Measurements from ENCODE around the gene SLC6A19.

DNA sequence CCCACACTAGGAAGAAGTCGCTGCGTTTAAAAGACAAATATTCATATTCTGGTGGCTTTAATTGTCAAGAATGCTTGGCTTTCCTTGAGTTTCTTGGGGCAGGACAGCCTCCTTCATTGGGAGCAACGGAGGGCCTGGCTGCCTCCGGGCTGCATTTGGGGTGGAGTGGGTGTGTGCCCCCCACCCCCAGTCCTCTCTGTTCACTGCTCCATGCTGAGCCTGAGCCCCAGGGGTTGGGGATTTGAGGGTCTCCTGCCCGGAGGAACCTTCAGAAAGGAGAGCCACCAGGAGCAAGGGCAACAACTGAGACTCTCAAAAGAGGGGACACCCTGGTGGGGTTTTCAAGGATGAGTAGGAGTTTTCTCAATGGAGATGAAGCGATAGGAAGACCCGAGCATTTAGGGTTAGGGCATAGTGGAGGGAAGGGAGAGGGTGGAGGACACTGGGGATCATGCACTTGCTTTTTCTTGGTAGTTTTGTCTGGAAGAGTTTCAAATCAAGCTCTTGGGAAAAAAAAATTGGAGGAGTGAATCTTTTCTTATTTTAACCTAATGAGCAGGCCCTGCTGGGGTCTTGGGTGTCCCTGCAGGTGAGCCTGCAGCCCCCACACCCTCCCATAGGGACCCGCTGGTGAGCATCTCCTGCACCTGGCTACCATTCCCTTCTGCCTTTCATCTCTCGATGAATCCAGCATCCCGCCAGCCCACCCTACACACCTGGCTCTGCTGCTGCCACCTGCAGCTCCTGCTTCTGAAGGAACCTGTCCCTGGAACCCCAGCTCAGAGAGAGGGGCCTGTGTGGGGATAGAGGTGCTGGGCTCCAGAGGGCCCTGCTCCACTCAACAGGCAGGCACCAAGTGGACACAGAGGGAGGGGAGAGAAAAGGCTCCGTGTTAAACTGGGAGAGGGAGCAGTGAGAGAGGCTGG is 4.1 kb downstream of the SLC6A19 start:
- no peak for TF ChIP-seq CTCF (conservative IDR thresholded peaks at IDR 0.05; ENCODE audit: low read depth, low read length)
- no peak for TF ChIP-seq RAD21 (IDR thresholded peaks at IDR 0.05; ENCODE audit: low read length)
- TF ChIP-seq POLR2A (IDR thresholded peaks at IDR 0.05; ENCODE audit: low read depth, low read length), result no peak
- no peak for TF ChIP-seq RCOR1 (IDR thresholded peaks at IDR 0.05; ENCODE audit: insufficient replicate concordance, low read length)
- no peak for TF ChIP-seq CEBPB (IDR thresholded peaks at IDR 0.05; ENCODE audit: low read depth, low read length)
- no peak for TF ChIP-seq NFE2L2 (IDR thresholded peaks at IDR 0.05; ENCODE audit: low read depth, low read length)
- no peak for TF ChIP-seq RFX5 (IDR thresholded peaks at IDR 0.05; ENCODE audit: low read depth, low read length)
- TF ChIP-seq ELK1 (IDR thresholded peaks at IDR 0.05; ENCODE audit: borderline replicate concordance, low read depth, low read length), result no peak
- TF ChIP-seq USF2 (IDR thresholded peaks at IDR 0.05; ENCODE audit: low read depth, low read length), result no peak
- TF ChIP-seq BHLHE40 (IDR thresholded peaks at IDR 0.05; ENCODE audit: low read depth, low read length), result no peak
- TF ChIP-seq SMC3 (IDR thresholded peaks at IDR 0.05; ENCODE audit: low read depth, low read length), result no peak

All from IMR-90 (cell line).